ENCODE measurements around the gene ASB7.

Gene ASB7

GRCh38 chr15:100566850-100567628, 35.4 kb upstream of the ASB7 start:
- TF ChIP-seq CTCF (conservative IDR thresholded peaks at IDR 0.05; ENCODE audit: low read depth), result no peak
- ChIA-PET POLR2A (ENCODE audit: low non-redundant PET) (no interaction called here), CTCF (interaction anchor here (1.3 kb wide), 1 partner anchor 217 kb away, joined by 5 read pairs; no protein-coding TSS in a partner anchor)
- no peak overlapping the region for H3K27ac ChIP-seq
- no peak for DNase-seq (ENCODE audit: low spot score)

- ChIA-PET CTCF (no interaction called here), POLR2A (ENCODE audit: low non-redundant PET) (interaction anchor here (0.6 kb wide), 1 partner anchor 136 kb away, joined by 3 read pairs; no protein-coding TSS in a partner anchor)
- no peak overlapping the region for H3K27ac ChIP-seq
- DNase-seq (ENCODE audit: low spot score), result no peak
- TF ChIP-seq CTCF (conservative IDR thresholded peaks at IDR 0.05; ENCODE audit: low read depth), result no peak
Measured at GRCh38 chr15:100569391-100569790, 33.0 kb upstream of the ASB7 start.

GRCh38 chr15:100570275-100570674, 32.1 kb upstream of the ASB7 start:
- peak; percentile 49 for DNase-seq (ENCODE audit: low spot score)
- no peak for TF ChIP-seq CTCF (conservative IDR thresholded peaks at IDR 0.05; ENCODE audit: low read depth)
- POLR2A ChIA-PET (ENCODE audit: low non-redundant PET), result no interaction called here
- no peak overlapping the region for H3K27ac ChIP-seq
- CTCF ChIA-PET, result interaction anchor here (1.1 kb wide), 1 partner anchor 222 kb away, joined by 3 read pairs; no protein-coding TSS in a partner anchor

GRCh38 chr15:100570735-100571313, 31.6 kb upstream of the ASB7 start:
- POLR2A ChIA-PET (ENCODE audit: low non-redundant PET), result no interaction called here
- H3K27ac ChIP-seq, result no peak overlapping the region
- DNase-seq (ENCODE audit: low spot score), result no peak
- TF ChIP-seq CTCF (conservative IDR thresholded peaks at IDR 0.05; ENCODE audit: low read depth), result no peak
- CTCF ChIA-PET, result interaction anchor here (0.6 to 1.1 kb wide), 2 partner anchors 82 to 222 kb away, joined by 3 to 5 read pairs; no protein-coding TSS in a partner anchor

GRCh38 chr15:100571592-100572167, 30.7 kb upstream of the ASB7 start:
- H3K27ac ChIP-seq, result no peak overlapping the region
- no peak for DNase-seq (ENCODE audit: low spot score)
- no peak for TF ChIP-seq CTCF (conservative IDR thresholded peaks at IDR 0.05; ENCODE audit: low read depth)
- ChIA-PET CTCF (interaction anchor here (0.6 to 1.1 kb wide), 3 partner anchors 83 to 223 kb away, joined by 3 to 5 read pairs (median 3); no protein-coding TSS in a partner anchor), POLR2A (ENCODE audit: low non-redundant PET) (no interaction called here)

GRCh38 chr15:100572362-100572983, 29.9 kb upstream of the ASB7 start:
- peak; percentile 18 for DNase-seq (ENCODE audit: low spot score)
- no peak overlapping the region for H3K27ac ChIP-seq
- CTCF ChIA-PET, result interaction anchor here (0.6 to 1.5 kb wide), 10 partner anchors 9 to 701 kb away, joined by 3 to 8 read pairs (median 4); no protein-coding TSS in a partner anchor
- POLR2A ChIA-PET (ENCODE audit: low non-redundant PET), result no interaction called here
- TF ChIP-seq CTCF (conservative IDR thresholded peaks at IDR 0.05; ENCODE audit: low read depth), result peak; percentile 85

All from RWPE1 (cell line).